DMS79 treated with DMSO at 0.1 percent for 48 hours (cell line): ENCODE data around the gene PITHD1.
"Not testable (repeated sequence)": the region's sequence is repeated elsewhere in the genome, so short reads cannot be mapped to it uniquely, and the experiment has no call there.

Experiments
- DNase-seq: peaks from one replicate; lab custom pipeline; 2025; lab: John Stamatoyannopoulos, UW

PITHD1 gene

DNA sequence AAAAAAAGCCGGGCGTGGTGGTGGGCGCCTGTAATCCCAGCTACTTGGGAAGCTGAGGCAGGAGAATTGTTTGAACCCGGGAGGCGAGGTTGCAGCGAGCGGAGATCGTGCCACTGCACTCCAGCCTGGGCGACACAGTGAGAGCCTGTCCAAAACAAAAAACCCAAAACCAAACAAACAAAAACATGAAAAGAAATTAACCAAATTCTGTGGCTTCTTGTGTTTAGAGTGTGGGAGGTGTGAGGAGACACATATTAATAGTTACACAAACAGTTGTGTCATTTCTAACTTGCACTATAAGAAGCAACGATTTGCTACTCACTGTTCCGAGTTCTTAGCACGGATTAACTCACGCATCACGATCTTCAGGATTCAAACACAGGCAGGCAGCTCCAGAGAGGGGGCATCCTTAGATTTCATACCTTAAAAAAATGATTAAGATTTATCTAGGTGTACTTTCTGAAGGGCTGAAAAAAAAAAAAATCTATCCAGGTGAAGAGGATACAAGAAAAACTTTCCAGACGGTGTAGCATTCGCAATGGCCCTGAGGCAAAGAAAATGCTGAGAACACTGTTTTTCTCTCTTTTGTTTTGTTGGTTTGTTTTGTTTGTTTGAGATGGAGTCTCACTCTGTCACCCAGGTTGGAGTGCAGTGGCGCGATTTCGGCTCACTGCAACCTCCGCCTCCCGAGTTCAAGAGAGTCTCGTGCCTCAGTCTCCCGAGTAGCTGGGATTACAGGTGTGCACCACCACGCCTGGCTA is 47.7 kb downstream of the PITHD1 start:
- no peak for DNase-seq

GRCh38 chr1:23826590-23826989 is 48.4 kb downstream of the PITHD1 start:
- DNase-seq: not testable (repeated sequence)

- no peak for DNase-seq
Measured at GRCh38 chr1:23827717-23828116, 49.5 kb downstream of the PITHD1 start.

DNA sequence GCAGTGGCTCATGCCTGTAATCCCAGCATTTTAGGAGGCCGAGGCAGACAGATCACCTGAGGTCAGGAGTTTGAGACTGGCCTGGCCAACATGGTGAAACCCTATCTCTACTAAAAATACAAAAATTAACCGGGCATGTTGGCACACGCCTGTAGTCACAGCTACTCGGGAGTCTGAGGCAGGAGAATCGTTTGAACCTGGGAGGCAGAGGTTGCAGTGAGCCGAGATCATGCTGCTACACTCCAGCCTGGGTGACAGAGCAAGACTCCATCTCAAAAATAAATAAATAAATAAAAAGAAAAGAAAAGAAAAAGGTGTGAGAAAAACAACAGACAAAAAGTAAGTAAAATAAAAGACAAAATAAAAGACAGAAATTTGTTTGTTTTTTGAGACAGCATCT is 55.9 kb downstream of the PITHD1 start:
- DNase-seq: not testable (repeated sequence)

GRCh38 chr1:23836037-23836436 is 57.8 kb downstream of the PITHD1 start:
- no peak for DNase-seq
